GM12878 (cell line): ENCODE data around the gene SFXN1.

Source experiments
- POLR2AphosphoS5 ChIP-seq: IDR thresholded peaks from 2 replicates; pipeline ENCODE4 v1.6.1; 2011; ENCODE audit warnings: mild to moderate bottlenecking, low read length, inconsistent platforms
- TF ChIP-seq, protein P1 (sequence below): IDR thresholded peaks from 2 replicates; pipeline ENCODE4 v1.6.1; 2011; ENCODE audit warnings: low read depth, mild to moderate bottlenecking, low read length, moderate library complexity, borderline replicate concordance; ENCODE audit errors: extremely low read depth
- TF ChIP-seq, protein P2 (sequence below), 3 experiments: IDR thresholded peaks in 2 of 3; conservative IDR thresholded peaks in 1 of 3; 2 replicates each; pipeline ENCODE4 v1.5.1; 2011; ENCODE audit warnings: low read depth in 3 of 3, low read length in 3 of 3, mild to moderate bottlenecking in 3 of 3, control low read depth in 2 of 3, moderate library complexity in 2 of 3, inconsistent platforms in 1 of 3, mixed read lengths in 1 of 3; ENCODE audit not compliant: control insufficient read depth in 2 of 3, insufficient read depth in 1 of 3; ENCODE audit errors: extremely low read depth in 1 of 3
- TF ChIP-seq, protein P3 (sequence below): fragments of 150-350 bp; IDR thresholded peaks from 2 replicates; pipeline ENCODE4 v1.6.1; 2016; ENCODE audit warnings: low read depth, low read length
- TF ChIP-seq, protein P4 (sequence below): IDR thresholded peaks from 2 replicates; pipeline ENCODE4 v1.6.1; 2012; ENCODE audit warnings: mild to moderate bottlenecking, low read depth, low read length

DNA sequence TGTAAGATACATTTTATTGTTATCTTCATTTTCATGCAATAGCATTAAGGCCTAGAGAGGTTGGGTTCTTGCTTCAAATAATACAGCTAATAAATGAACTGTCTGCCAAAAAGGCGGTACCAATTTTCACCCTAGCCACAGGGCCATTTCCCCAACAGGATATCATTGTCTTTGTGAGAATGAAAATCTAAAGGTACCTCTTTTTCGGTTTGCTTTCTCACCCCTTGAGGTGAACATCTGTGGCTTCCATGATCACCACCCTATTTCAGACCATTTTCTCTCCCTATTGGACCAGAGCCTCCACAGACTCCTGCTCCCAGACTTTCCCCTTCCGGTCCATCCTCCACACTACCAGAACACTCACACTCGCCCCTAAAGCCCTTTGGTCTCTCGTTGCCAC is 60.2 kb downstream of the SFXN1 start:
- TF ChIP-seq, protein P1, sequence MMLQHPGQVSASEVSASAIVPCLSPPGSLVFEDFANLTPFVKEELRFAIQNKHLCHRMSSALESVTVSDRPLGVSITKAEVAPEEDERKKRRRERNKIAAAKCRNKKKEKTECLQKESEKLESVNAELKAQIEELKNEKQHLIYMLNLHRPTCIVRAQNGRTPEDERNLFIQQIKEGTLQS, result no peak
- no peak for TF ChIP-seq POLR2AphosphoS5
- TF ChIP-seq, protein P2, sequence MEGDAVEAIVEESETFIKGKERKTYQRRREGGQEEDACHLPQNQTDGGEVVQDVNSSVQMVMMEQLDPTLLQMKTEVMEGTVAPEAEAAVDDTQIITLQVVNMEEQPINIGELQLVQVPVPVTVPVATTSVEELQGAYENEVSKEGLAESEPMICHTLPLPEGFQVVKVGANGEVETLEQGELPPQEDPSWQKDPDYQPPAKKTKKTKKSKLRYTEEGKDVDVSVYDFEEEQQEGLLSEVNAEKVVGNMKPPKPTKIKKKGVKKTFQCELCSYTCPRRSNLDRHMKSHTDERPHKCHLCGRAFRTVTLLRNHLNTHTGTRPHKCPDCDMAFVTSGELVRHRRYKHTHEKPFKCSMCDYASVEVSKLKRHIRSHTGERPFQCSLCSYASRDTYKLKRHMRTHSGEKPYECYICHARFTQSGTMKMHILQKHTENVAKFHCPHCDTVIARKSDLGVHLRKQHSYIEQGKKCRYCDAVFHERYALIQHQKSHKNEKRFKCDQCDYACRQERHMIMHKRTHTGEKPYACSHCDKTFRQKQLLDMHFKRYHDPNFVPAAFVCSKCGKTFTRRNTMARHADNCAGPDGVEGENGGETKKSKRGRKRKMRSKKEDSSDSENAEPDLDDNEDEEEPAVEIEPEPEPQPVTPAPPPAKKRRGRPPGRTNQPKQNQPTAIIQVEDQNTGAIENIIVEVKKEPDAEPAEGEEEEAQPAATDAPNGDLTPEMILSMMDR (IDR thresholded peaks at IDR 0.05 in 2 of 3, conservative IDR thresholded peaks at IDR 0.05 in 1 of 3; ENCODE audit: control insufficient read depth in 2 of 3, extremely low read depth in 1 of 3, insufficient read depth in 1 of 3, low read depth in 3 of 3, low read length in 3 of 3), result no peak
- TF ChIP-seq, protein P3, sequence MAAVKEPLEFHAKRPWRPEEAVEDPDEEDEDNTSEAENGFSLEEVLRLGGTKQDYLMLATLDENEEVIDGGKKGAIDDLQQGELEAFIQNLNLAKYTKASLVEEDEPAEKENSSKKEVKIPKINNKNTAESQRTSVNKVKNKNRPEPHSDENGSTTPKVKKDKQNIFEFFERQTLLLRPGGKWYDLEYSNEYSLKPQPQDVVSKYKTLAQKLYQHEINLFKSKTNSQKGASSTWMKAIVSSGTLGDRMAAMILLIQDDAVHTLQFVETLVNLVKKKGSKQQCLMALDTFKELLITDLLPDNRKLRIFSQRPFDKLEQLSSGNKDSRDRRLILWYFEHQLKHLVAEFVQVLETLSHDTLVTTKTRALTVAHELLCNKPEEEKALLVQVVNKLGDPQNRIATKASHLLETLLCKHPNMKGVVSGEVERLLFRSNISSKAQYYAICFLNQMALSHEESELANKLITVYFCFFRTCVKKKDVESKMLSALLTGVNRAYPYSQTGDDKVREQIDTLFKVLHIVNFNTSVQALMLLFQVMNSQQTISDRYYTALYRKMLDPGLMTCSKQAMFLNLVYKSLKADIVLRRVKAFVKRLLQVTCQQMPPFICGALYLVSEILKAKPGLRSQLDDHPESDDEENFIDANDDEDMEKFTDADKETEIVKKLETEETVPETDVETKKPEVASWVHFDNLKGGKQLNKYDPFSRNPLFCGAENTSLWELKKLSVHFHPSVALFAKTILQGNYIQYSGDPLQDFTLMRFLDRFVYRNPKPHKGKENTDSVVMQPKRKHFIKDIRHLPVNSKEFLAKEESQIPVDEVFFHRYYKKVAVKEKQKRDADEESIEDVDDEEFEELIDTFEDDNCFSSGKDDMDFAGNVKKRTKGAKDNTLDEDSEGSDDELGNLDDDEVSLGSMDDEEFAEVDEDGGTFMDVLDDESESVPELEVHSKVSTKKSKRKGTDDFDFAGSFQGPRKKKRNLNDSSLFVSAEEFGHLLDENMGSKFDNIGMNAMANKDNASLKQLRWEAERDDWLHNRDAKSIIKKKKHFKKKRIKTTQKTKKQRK, result no peak
- TF ChIP-seq, protein P4, sequence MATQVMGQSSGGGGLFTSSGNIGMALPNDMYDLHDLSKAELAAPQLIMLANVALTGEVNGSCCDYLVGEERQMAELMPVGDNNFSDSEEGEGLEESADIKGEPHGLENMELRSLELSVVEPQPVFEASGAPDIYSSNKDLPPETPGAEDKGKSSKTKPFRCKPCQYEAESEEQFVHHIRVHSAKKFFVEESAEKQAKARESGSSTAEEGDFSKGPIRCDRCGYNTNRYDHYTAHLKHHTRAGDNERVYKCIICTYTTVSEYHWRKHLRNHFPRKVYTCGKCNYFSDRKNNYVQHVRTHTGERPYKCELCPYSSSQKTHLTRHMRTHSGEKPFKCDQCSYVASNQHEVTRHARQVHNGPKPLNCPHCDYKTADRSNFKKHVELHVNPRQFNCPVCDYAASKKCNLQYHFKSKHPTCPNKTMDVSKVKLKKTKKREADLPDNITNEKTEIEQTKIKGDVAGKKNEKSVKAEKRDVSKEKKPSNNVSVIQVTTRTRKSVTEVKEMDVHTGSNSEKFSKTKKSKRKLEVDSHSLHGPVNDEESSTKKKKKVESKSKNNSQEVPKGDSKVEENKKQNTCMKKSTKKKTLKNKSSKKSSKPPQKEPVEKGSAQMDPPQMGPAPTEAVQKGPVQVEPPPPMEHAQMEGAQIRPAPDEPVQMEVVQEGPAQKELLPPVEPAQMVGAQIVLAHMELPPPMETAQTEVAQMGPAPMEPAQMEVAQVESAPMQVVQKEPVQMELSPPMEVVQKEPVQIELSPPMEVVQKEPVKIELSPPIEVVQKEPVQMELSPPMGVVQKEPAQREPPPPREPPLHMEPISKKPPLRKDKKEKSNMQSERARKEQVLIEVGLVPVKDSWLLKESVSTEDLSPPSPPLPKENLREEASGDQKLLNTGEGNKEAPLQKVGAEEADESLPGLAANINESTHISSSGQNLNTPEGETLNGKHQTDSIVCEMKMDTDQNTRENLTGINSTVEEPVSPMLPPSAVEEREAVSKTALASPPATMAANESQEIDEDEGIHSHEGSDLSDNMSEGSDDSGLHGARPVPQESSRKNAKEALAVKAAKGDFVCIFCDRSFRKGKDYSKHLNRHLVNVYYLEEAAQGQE, result no peak
